H1 (cell line): ENCODE data around the gene SMPX. TPM values are rescaled to one million over a fixed set of nuclear protein-coding genes. Genes with fewer than 3 reads are reported as not detected.

Source experiments
- CTCF ChIA-PET: fragments of 300-600 bp; sonication (Branson Sonifier 250); formaldehyde crosslinking; loops from one replicate; lab custom pipeline; 2021; ENCODE audit not compliant: partially characterized antibody; lab: Charles Lee
- POLR2A ChIA-PET: fragments of 300-600 bp; sonication (Branson Sonifier 250); formaldehyde crosslinking; loops from one replicate; lab custom pipeline; 2021; ENCODE audit warnings: inconsistent platforms; ENCODE audit not compliant: partially characterized antibody; lab: Charles Lee
- DNase-seq, 2 experiments: peaks; one replicate each; pipeline versions ENCODE4 v3.0.0 to v3.0.0-alpha.2; 2010 to 2022; ENCODE audit warnings: low spot score in 2 of 2, low read depth in 1 of 2, mixed read lengths in 1 of 2
- FAIRE-seq: peaks from 2 replicates; lab custom pipeline; 2011; peaks lifted over from hg19 to GRCh38; lab: Jason Lieb, UNC
- H2AFZ ChIP-seq: 2 replicates; pipeline ENCODE4 v1.8.1; 2012; ENCODE audit warnings: low read length, inconsistent platforms
- H2AK5ac ChIP-seq: 2 replicates; pipeline ENCODE4 v1.6.1; 2013; ENCODE audit warnings: low read depth, low read length
- H2BK120ac ChIP-seq: replicated peaks from 2 replicates; pipeline ENCODE3; 2013; ENCODE audit warnings: low read depth, low read length, inconsistent platforms
- H2BK12ac ChIP-seq: 2 replicates; pipeline ENCODE4 v1.6.1; 2013; ENCODE audit warnings: low read depth, low read length
- H2BK15ac ChIP-seq: 2 replicates; pipeline ENCODE4 v1.6.1; 2013; ENCODE audit warnings: low read length
- H2BK20ac ChIP-seq: 2 replicates; pipeline ENCODE4 v1.6.1; 2013; ENCODE audit warnings: low read length
- H2BK5ac ChIP-seq: 2 replicates; pipeline ENCODE4 v1.6.1; 2013; ENCODE audit warnings: low read depth, low read length
- H3K14ac ChIP-seq: 2 replicates; pipeline ENCODE4 v1.6.1; 2013; ENCODE audit warnings: inconsistent platforms; ENCODE audit not compliant: insufficient read length
- H3K18ac ChIP-seq: 2 replicates; pipeline ENCODE4 v1.6.1; 2013; ENCODE audit warnings: low read length; ENCODE audit errors: extremely low read depth
- H3K23ac ChIP-seq: 2 replicates; pipeline ENCODE4 v1.6.1; 2013; ENCODE audit warnings: inconsistent platforms; ENCODE audit not compliant: insufficient read length
- H3K23me2 ChIP-seq: 2 replicates; pipeline ENCODE4 v1.6.1; 2013; ENCODE audit warnings: low read depth, low read length
- H3K27ac ChIP-seq: 2 replicates; pipeline ENCODE4 v1.6.1; 2011; ENCODE audit warnings: low read depth, low read length, inconsistent platforms
- H3K27me3 ChIP-seq, 4 experiments: replicated peaks in 1 of 4; 1 replicate in 1 of 4; 2 replicates in 3 of 4; pipeline versions ENCODE4 v1.6.1 to v1.8.1; 2011 to 2013; ENCODE audit warnings: low read length in 3 of 4, mild to moderate bottlenecking in 3 of 4, inconsistent platforms in 2 of 4, mixed read lengths in 2 of 4, moderate library complexity in 1 of 4; ENCODE audit not compliant: control insufficient read depth in 3 of 4, insufficient read depth in 3 of 4; ENCODE audit errors: extremely low read depth in 1 of 4
- H3K36me3 ChIP-seq, 4 experiments: 2 replicates each; pipeline versions ENCODE4 v1.6.1 to v1.8.1; 2011 to 2013; ENCODE audit warnings: mild to moderate bottlenecking in 4 of 4, low read length in 3 of 4, moderate library complexity in 2 of 4, control low read depth in 1 of 4, inconsistent platforms in 1 of 4; ENCODE audit not compliant: insufficient read depth in 4 of 4, control insufficient read depth in 2 of 4
- H3K4ac ChIP-seq: replicated peaks from 2 replicates; pipeline ENCODE3; 2013; ENCODE audit warnings: low read length, low read depth, mixed read lengths, inconsistent platforms; ENCODE audit not compliant: insufficient read length
- H3K4me1 ChIP-seq, 4 experiments: replicated peaks in 1 of 4; 1 replicate in 1 of 4; 2 replicates in 3 of 4; pipeline versions ENCODE4 v1.6.1 to v1.8.1; 2011 to 2013; ENCODE audit warnings: low read length in 3 of 4, inconsistent platforms in 2 of 4, mixed read lengths in 1 of 4; ENCODE audit not compliant: insufficient read depth in 4 of 4, control insufficient read depth in 3 of 4
- H3K4me2 ChIP-seq, 2 experiments: 2 replicates each; pipeline versions ENCODE4 v1.6.1 to v1.8.1; 2011 to 2013; ENCODE audit warnings: low read depth in 2 of 2, low read length in 2 of 2, control low read depth in 1 of 2, inconsistent platforms in 1 of 2, mild to moderate bottlenecking in 1 of 2; ENCODE audit not compliant: insufficient read depth in 1 of 2
- H3K4me3 ChIP-seq, 4 experiments: fragments of 200-600, 300-600 bp in 1 of 4; sonication (generic), shearing (Covaris generic), sonication (Bioruptor Twin) in 1 of 4; 2 replicates each; pipeline versions ENCODE4 v1.5.1 to v1.8.1; 2011 to 2016; ENCODE audit warnings: low read length in 4 of 4, low read depth in 3 of 4, control low read depth in 2 of 4, inconsistent platforms in 2 of 4, mild to moderate bottlenecking in 2 of 4, mixed read lengths in 1 of 4, moderate library complexity in 1 of 4; ENCODE audit not compliant: insufficient read depth in 2 of 4; ENCODE audit errors: extremely low read depth in 1 of 4
- H3K56ac ChIP-seq: replicated peaks from 2 replicates; pipeline ENCODE3; 2013; ENCODE audit warnings: low read depth, mild to moderate bottlenecking, mixed read lengths, low read length, inconsistent platforms; ENCODE audit not compliant: insufficient read length
- H3K79me1 ChIP-seq: 2 replicates; pipeline ENCODE4 v1.6.1; 2013; ENCODE audit warnings: low read depth, low read length, control low read depth
- H3K79me2 ChIP-seq, 2 experiments: 2 replicates each; pipeline versions ENCODE4 v1.6.1 to v1.8.1; 2012 to 2013; ENCODE audit warnings: low read length in 2 of 2, mild to moderate bottlenecking in 2 of 2, inconsistent platforms in 1 of 2; ENCODE audit not compliant: insufficient read depth in 2 of 2, control insufficient read depth in 1 of 2
- H3K9ac ChIP-seq, 4 experiments: replicated peaks in 1 of 4; 1 replicate in 1 of 4; 2 replicates in 3 of 4; pipeline versions ENCODE4 v1.6.1 to v1.8.1; 2011 to 2013; ENCODE audit warnings: low read depth in 3 of 4, low read length in 3 of 4, control low read depth in 2 of 4, mild to moderate bottlenecking in 2 of 4, moderate library complexity in 2 of 4, inconsistent platforms in 1 of 4; ENCODE audit errors: extremely low read depth in 1 of 4
- H3K9me3 ChIP-seq, 2 experiments: 2 replicates each; pipeline versions ENCODE4 v1.6.1 to v1.8.1; 2012 to 2013; ENCODE audit warnings: mild to moderate bottlenecking in 2 of 2, moderate library complexity in 2 of 2, control low read depth in 1 of 2, inconsistent platforms in 1 of 2, low read depth in 1 of 2, low read length in 1 of 2, mixed read lengths in 1 of 2; ENCODE audit not compliant: insufficient read depth in 2 of 2
- H4K20me1 ChIP-seq, 2 experiments: replicated peaks in 1 of 2; 2 replicates each; pipeline versions ENCODE3 to v1.8.1; 2011 to 2013; ENCODE audit warnings: inconsistent platforms in 2 of 2, low read length in 2 of 2, mild to moderate bottlenecking in 1 of 2; ENCODE audit not compliant: insufficient read depth in 2 of 2, control insufficient read depth in 1 of 2
- H4K5ac ChIP-seq: 2 replicates; pipeline ENCODE4 v1.6.1; 2013; ENCODE audit warnings: low read length, low read depth, mixed read lengths, inconsistent platforms; ENCODE audit not compliant: insufficient read length
- H4K8ac ChIP-seq: 2 replicates; pipeline ENCODE4 v1.8.0; 2013; ENCODE audit warnings: mild to moderate bottlenecking, moderate library complexity, low read length, inconsistent platforms; ENCODE audit not compliant: insufficient read depth; ENCODE audit errors: extremely low read depth
- H4K91ac ChIP-seq: replicated peaks from 2 replicates; pipeline ENCODE3; 2013; ENCODE audit warnings: low read length, mixed read lengths, inconsistent platforms; ENCODE audit not compliant: insufficient read length
- CBX5 ChIP-seq: fragments of 300-800, 300-1000 bp; sonication (generic); IDR thresholded peaks from 2 replicates; pipeline ENCODE4 v1.7.1; 2016; ENCODE audit warnings: antibody characterized with exemption, low read length, low read depth
- CREB1 ChIP-seq: IDR thresholded peaks from 2 replicates; pipeline ENCODE4 v1.6.1; 2012; ENCODE audit warnings: inconsistent platforms
- EP300 ChIP-seq, 2 experiments: IDR thresholded peaks; 1 replicate in 1 of 2; 2 replicates in 1 of 2; pipeline ENCODE4 v1.6.1; 2011 to 2012; ENCODE audit warnings: low read depth in 2 of 2, low read length in 2 of 2, mild to moderate bottlenecking in 2 of 2, borderline replicate concordance in 1 of 2, inconsistent platforms in 1 of 2, moderate library complexity in 1 of 2
- GABPA ChIP-seq: IDR thresholded peaks from 2 replicates; pipeline ENCODE4 v1.6.1; 2011; ENCODE audit warnings: mild to moderate bottlenecking, low read length, moderate library complexity, borderline replicate concordance; ENCODE audit not compliant: insufficient read depth
- HDAC2 ChIP-seq, 2 experiments: fragments of 300-600 bp in 1 of 2; sonication (generic) in 1 of 2; IDR thresholded peaks; 2 replicates each; pipeline ENCODE4 v1.6.1; 2011 to 2012; ENCODE audit warnings: low read depth in 2 of 2, low read length in 2 of 2, mild to moderate bottlenecking in 2 of 2, moderate library complexity in 2 of 2, borderline replicate concordance in 1 of 2, inconsistent platforms in 1 of 2
- NRF1 ChIP-seq: IDR thresholded peaks from 2 replicates; pipeline ENCODE4 v1.6.1; 2011; ENCODE audit warnings: mild to moderate bottlenecking, low read depth, low read length, improper control_type of control experiment
- POLR2A ChIP-seq, 2 experiments: IDR thresholded peaks; 1 replicate in 1 of 2; 2 replicates in 1 of 2; pipeline ENCODE4 v1.6.1; 2011; ENCODE audit warnings: low read depth in 2 of 2, low read length in 2 of 2, mild to moderate bottlenecking in 2 of 2; ENCODE audit errors: control extremely low read depth in 1 of 2
- POU5F1 ChIP-seq: IDR thresholded peaks from 2 replicates; pipeline ENCODE4 v1.6.1; 2011; ENCODE audit warnings: low read depth, mild to moderate bottlenecking, low read length, moderate library complexity
- RBBP5 ChIP-seq: IDR thresholded peaks from 2 replicates; pipeline ENCODE4 v1.7.1; 2012; ENCODE audit warnings: low read depth, mild to moderate bottlenecking, inconsistent platforms, low read length, moderate library complexity, borderline replicate concordance
- SIRT6 ChIP-seq: IDR thresholded peaks from one replicate; pipeline ENCODE4 v1.7.1; 2012; ENCODE audit warnings: low read length, inconsistent platforms
- SP2 ChIP-seq: IDR thresholded peaks from 2 replicates; pipeline ENCODE4 v1.6.1; 2012; ENCODE audit warnings: mild to moderate bottlenecking, low read length, inconsistent platforms
- SRF ChIP-seq: IDR thresholded peaks from 2 replicates; pipeline ENCODE4 v1.6.1; 2011; ENCODE audit warnings: mild to moderate bottlenecking, low read depth, low read length, moderate library complexity
- SUZ12 ChIP-seq: fragments of 200-600 bp; sonication (generic); IDR thresholded peaks from 2 replicates; pipeline ENCODE4 v1.6.1; 2012; ENCODE audit warnings: mild to moderate bottlenecking, inconsistent platforms, low read length, moderate library complexity, mixed read lengths
- YY1 ChIP-seq: IDR thresholded peaks from 2 replicates; pipeline ENCODE4 v1.6.1; 2011; ENCODE audit warnings: low read depth, mild to moderate bottlenecking, low read length
- WGBS, 2 experiments: shearing (Covaris generic) in 1 of 2; methylation state at CpG; one replicate each; pipeline versions ENCODE4 v1.1.6 to v1.1.7; 2013 to 2015; ENCODE audit warnings: low lambda C conversion rate in 2 of 2, mixed read lengths in 2 of 2, inconsistent platforms in 1 of 2, low coverage in 1 of 2, missing lambda C conversion rate in 1 of 2; ENCODE audit not compliant: insufficient replicate concordance in 2 of 2, insufficient coverage in 1 of 2, insufficient read length in 1 of 2; ENCODE audit errors: extremely low coverage in 1 of 2, missing lambda C conversion rate in 1 of 2; 5-methylcytosine and 5-hydroxymethylcytosine counted together
- polyA plus RNA-seq, 7 experiments: library from polyadenylated mRNA; depleted of rRNA in 3 of 7; stranded (reverse) in 5 of 7; unstranded in 2 of 7; fragments of >200 nt in 5 of 7; fragments of 200-250 nt in 2 of 7; gene quantifications; 1 replicate in 5 of 7; 2 replicates in 1 of 7; 4 replicates in 1 of 7; pipeline versions ENCODE4 v1.2.1 to v1.2.3, GENCODE V29; 2011 to 2013; ENCODE audit warnings: missing spikeins in 2 of 7, mixed read lengths in 2 of 7
- total RNA-seq: library from RNA; stranded (reverse); fragmentation: NEBNext Ultra II Directional; extraction: Animal tissue kit (Norgen Biotek cat#: 25700); gene quantifications from 2 replicates; pipeline ENCODE4 v1.2.1, GENCODE V29; 2021

The SMPX gene
- total and polyA plus RNA-seq, 2 of the 8 experiments (the other 6 are each of a cell fraction or from before 2014, with no cell fraction given), result not detected

- POLR2A ChIA-PET, result no interaction called here
- CTCF ChIA-PET, result no interaction called here
- H3K27me3 ChIP-seq, result no peaks in the 10 kb centered on the region
- no peak overlapping the region for H3K4me3 ChIP-seq
- FAIRE-seq (no peak), DNase-seq (no peak)
- no peak overlapping the region for H2BK120ac ChIP-seq
- no peak overlapping the region for H2BK15ac ChIP-seq
- no peaks in the 10 kb centered on the region for H3K4me1 ChIP-seq
- H2AFZ ChIP-seq, result no peak overlapping the region
- no peak overlapping the region for H3K18ac ChIP-seq
- H3K23me2 ChIP-seq, result no peaks in the 10 kb centered on the region
- no peaks in the 10 kb centered on the region for H3K79me1 ChIP-seq
- no peak overlapping the region for H3K23ac ChIP-seq
- H3K79me2 ChIP-seq, result no peaks in the 10 kb centered on the region
- H4K20me1 ChIP-seq, result no peaks in the 10 kb centered on the region
- H3K27ac ChIP-seq, result no peak overlapping the region
- 92% methylated on average over 4 of the region's 4 CpGs; no CpG with 5 or more reads in 1 of the 2 experiments for WGBS, 2 experiments
- H4K91ac ChIP-seq, result no peak overlapping the region
- no peak overlapping the region for H2BK12ac ChIP-seq
- no peak overlapping the region for H3K9ac ChIP-seq
- no peak overlapping the region for H4K5ac ChIP-seq
- no peak overlapping the region for H3K56ac ChIP-seq
- H3K4ac ChIP-seq, result no peak overlapping the region
- no peak overlapping the region for H2BK20ac ChIP-seq
- no peaks in the 10 kb centered on the region for H3K9me3 ChIP-seq
- H3K14ac ChIP-seq, result no peak overlapping the region
- H2BK5ac ChIP-seq, result no peak overlapping the region
- H2AK5ac ChIP-seq, result no peak overlapping the region
- H3K36me3 ChIP-seq, result no peaks in the 10 kb centered on the region
- no peak overlapping the region for H3K4me2 ChIP-seq
- no peak overlapping the region for H4K8ac ChIP-seq
- TF ChIP-seq CBX5 (no peak), RBBP5 (no peak), SIRT6 (no peak), CREB1 (no peak), NRF1 (no peak), SP2 (no peak), POLR2A (IDR thresholded peaks at IDR 0.05; ENCODE audit: control extremely low read depth in 1 of 2, low read depth in 2 of 2, low read length in 2 of 2) (no peak), SUZ12 (no peak), HDAC2 (IDR thresholded peaks at IDR 0.05; ENCODE audit: borderline replicate concordance in 1 of 2, low read depth in 2 of 2, low read length in 2 of 2) (no peak), EP300 (IDR thresholded peaks at IDR 0.05; ENCODE audit: borderline replicate concordance in 1 of 2, low read depth in 2 of 2, low read length in 2 of 2) (no peak), POU5F1 (no peak), SRF (no peak), YY1 (no peak), GABPA (no peak)
Measured at GRCh38 chrX:21662761-21663160, 95.2 kb downstream of the SMPX start.
